ENCODE measurements around the gene KIF2A. TPM values are rescaled to one million over a fixed set of nuclear protein-coding genes. Genes with fewer than 3 reads are reported as not detected.

The KIF2A gene
- total RNA-seq, 4 donors from 2014 or later: 23.3 to 28.6 (median 25.0) TPM

DNA sequence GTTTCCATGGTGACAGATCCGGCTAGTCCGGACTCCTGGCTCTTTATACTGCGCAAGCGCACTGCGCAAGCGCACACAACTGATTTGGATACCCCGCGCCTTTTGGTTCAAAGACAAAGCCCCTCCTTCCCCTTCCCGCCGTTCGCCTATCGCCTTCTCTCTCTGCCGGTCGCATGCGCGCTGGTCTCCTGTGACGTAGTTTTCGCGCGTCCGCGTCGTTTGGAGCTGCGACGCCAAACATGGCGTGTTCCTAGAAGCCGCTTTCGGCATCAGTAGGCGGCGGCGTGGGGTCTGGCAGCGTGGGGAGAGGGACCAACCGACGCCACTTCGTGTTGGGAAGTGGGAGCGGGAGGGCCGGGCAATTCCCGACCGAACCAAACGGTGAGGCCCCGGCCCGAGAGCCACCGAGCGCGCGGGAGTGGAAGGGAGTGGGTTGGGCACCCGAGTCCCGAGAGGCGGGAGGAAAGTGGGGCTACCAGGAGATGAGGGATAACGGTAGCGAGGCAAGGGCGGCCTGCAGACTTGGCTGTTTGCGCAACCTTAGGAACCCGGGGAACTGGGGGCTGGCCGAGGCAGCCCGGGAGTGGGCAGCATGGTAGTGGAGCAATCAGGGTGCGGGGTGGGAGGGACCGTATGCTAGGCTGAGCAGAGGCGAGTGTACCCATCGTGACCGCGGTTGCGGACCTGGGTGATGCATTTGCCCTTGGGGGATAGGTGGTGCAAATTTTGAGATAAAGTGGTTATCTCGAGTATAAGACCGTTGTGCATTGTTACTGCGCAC lies 106.7 kb downstream of the KIF2A start, which contains the start of gene IPO11:
IPO11 (plus strand) TSS at position 215 of the 781 bp plus-strand sequence. CDS start 24,517 bp downstream, outside the sequence.
- DNase-seq (ENCODE audit: low spot score in 2 of 2): peak; percentile 98 to 99
- TF ChIP-seq, protein P1, sequence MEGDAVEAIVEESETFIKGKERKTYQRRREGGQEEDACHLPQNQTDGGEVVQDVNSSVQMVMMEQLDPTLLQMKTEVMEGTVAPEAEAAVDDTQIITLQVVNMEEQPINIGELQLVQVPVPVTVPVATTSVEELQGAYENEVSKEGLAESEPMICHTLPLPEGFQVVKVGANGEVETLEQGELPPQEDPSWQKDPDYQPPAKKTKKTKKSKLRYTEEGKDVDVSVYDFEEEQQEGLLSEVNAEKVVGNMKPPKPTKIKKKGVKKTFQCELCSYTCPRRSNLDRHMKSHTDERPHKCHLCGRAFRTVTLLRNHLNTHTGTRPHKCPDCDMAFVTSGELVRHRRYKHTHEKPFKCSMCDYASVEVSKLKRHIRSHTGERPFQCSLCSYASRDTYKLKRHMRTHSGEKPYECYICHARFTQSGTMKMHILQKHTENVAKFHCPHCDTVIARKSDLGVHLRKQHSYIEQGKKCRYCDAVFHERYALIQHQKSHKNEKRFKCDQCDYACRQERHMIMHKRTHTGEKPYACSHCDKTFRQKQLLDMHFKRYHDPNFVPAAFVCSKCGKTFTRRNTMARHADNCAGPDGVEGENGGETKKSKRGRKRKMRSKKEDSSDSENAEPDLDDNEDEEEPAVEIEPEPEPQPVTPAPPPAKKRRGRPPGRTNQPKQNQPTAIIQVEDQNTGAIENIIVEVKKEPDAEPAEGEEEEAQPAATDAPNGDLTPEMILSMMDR (IDR thresholded peaks at IDR 0.05): no peak
- TF ChIP-seq EP300 (IDR thresholded peaks at IDR 0.05): no peak
- peak in 1 of 2 donors; percentile 24 for TF ChIP-seq POLR2A (IDR thresholded peaks at IDR 0.05)
- TF ChIP-seq POLR2AphosphoS5 (IDR thresholded peaks at IDR 0.05): peak; percentile 78 to 97 (median 90)
- peak within 1 kb of the TSS; percentile 69 for H3K27ac ChIP-seq
- H3K27me3 ChIP-seq: no peaks in the 10 kb centered on the region
- peak within 1 kb of the TSS; percentile 83 for H3K4me3 ChIP-seq
- H3K4me1 ChIP-seq: peaks cover 15% of the 10 kb centered on the region
- H3K36me3 ChIP-seq: no peaks in the 10 kb centered on the region
- 0% methylated on average over 49 of the region's 66 CpGs for WGBS
- H3K9me3 ChIP-seq: no peaks in the 10 kb centered on the region

DNA sequence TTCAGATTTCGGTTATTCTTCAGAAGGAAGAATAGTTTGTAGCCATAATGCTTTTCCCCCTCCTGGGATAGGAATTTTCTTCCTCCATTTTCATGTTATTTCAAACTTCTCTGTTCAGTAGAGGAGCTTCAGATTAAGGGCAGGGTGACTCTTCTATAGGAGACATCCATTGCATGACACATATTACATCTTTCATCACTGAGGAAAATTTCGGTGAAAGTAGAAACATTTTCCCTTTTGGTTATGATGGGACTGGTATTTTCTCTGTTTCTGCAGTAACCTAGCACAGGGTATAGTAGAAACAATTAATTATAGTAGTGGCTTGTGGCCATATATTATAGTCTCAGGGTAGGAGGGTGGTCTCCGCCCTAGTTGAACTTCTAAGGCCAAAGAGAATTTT lies 107.7 kb downstream of the KIF2A start:
- Histone ChIP-seq H3K4me3 (peak overlapping the region; percentile 83), H3K9me3 (no peaks in the 10 kb centered on the region), H3K36me3 (no peaks in the 10 kb centered on the region), H3K4me1 (peaks cover 15% of the 10 kb centered on the region), H3K27ac (no peak overlapping the region), H3K27me3 (no peaks in the 10 kb centered on the region)
- no peak for TF ChIP-seq EP300 (IDR thresholded peaks at IDR 0.05)
- no peak for TF ChIP-seq POLR2AphosphoS5 (IDR thresholded peaks at IDR 0.05)
- TF ChIP-seq, protein P1 (IDR thresholded peaks at IDR 0.05): no peak
- TF ChIP-seq POLR2A (IDR thresholded peaks at IDR 0.05): no peak
- DNase-seq (ENCODE audit: low spot score in 2 of 2): no peak
- WGBS: 62% methylated on average over 3 of the region's 3 CpGs

DNA sequence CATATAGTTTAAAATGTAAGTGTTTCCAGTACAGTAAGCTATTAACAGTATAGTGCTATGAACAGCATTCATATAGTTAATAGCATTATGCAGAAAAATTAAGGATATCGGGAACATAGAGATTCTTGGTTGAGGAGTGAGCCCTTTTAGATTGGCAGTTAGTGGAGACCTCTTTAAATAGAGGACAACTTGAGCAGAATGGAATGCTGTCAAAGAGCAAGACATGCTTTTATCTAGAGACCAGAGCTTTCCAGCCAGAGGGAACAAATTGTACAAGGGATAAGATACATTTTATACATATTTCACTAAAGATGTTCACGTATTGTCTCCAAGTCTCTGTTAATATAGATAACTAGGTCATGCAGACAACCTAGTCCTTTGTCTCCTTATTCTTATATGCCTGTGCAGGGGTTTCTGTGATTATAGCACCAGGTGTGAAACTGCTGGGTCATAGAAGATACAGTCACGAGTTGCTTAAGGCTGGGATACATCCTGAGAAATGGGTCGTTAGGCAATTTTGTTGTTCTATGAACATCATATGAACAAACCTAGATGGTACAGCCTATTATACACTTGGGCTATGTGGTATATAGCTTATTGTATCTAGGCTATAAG lies 112.6 kb downstream of the KIF2A start:
- H3K27ac ChIP-seq: no peak overlapping the region
- H3K4me3 ChIP-seq: no peak overlapping the region
- H3K9me3 ChIP-seq: no peaks in the 10 kb centered on the region
- WGBS: 83% methylated on average over 4 of the region's 4 CpGs
- H3K36me3 ChIP-seq: no peaks in the 10 kb centered on the region
- peaks cover 6% of the 10 kb centered on the region for H3K4me1 ChIP-seq
- no peak for DNase-seq (ENCODE audit: low spot score in 2 of 2)
- TF ChIP-seq, protein P1 (IDR thresholded peaks at IDR 0.05): no peak
- no peak for TF ChIP-seq POLR2AphosphoS5 (IDR thresholded peaks at IDR 0.05)
- TF ChIP-seq POLR2A (IDR thresholded peaks at IDR 0.05): no peak
- TF ChIP-seq EP300 (IDR thresholded peaks at IDR 0.05): no peak
- no peaks in the 10 kb centered on the region for H3K27me3 ChIP-seq

DNA sequence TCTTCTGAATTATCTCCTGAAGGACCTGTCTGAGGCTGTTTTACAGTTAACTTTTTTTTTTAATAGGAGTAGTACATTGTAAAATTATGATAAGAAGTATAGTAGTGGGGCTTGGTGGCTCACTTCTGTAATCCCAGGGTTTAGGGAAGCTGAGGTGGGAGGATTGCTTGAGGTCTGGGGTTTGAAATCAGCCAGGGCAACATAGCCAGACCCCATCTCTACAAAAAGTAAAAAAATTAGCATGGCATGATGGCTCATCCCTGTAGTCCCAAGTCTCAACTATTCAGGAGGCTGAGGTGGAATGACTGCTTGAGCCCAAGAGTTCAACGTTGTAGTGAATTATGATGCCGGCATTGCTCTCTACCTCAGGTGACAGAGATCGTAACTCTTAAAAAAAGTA lies 113.6 kb downstream of the KIF2A start:
- DNase-seq (ENCODE audit: low spot score in 2 of 2): no peak
- Histone ChIP-seq H3K36me3 (no peaks in the 10 kb centered on the region), H3K4me1 (no peaks in the 10 kb centered on the region), H3K9me3 (no peaks in the 10 kb centered on the region), H3K4me3 (no peak overlapping the region), H3K27me3 (no peaks in the 10 kb centered on the region), H3K27ac (no peak overlapping the region)
- no peak for TF ChIP-seq POLR2A (IDR thresholded peaks at IDR 0.05)
- no peak for TF ChIP-seq POLR2AphosphoS5 (IDR thresholded peaks at IDR 0.05)
- TF ChIP-seq, protein P1 (IDR thresholded peaks at IDR 0.05): no peak
- 93% methylated on average over 3 of the region's 3 CpGs for WGBS

DNA sequence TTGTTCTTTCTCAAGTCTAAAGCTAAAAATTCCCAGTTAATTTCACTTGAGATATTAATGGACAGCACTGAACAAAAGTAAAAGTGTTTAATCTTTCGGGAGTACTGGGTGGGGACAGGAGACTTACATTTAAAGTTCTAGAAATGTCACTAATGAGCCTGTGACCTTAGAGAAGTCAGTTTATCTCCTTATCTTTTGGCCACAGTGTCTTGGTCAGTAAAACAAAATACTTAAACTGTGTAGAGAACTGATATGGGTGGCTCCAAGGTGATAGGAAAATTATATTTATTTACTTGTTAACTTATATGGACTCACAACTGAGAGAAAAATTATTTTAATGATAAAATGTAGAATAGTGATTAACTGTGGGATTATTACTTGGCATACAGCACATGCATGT lies 115.4 kb downstream of the KIF2A start:
- DNase-seq (ENCODE audit: low spot score in 2 of 2): no peak
- TF ChIP-seq POLR2A (IDR thresholded peaks at IDR 0.05) (no peak), POLR2AphosphoS5 (IDR thresholded peaks at IDR 0.05) (no peak), EP300 (IDR thresholded peaks at IDR 0.05) (no peak)
- TF ChIP-seq, protein P1 (IDR thresholded peaks at IDR 0.05): no peak
- no peaks in the 10 kb centered on the region for H3K4me1 ChIP-seq
- H3K36me3 ChIP-seq: no peaks in the 10 kb centered on the region
- no peak overlapping the region for H3K27ac ChIP-seq
- 89% methylated on average over 1 of the region's 1 CpG for WGBS
- no peaks in the 10 kb centered on the region for H3K9me3 ChIP-seq
- no peak overlapping the region for H3K4me3 ChIP-seq
- H3K27me3 ChIP-seq: no peaks in the 10 kb centered on the region
